ENCODE results near the gene TTC9B. TPM values are rescaled to one million over a fixed set of nuclear protein-coding genes. Genes with fewer than 3 reads are reported as not detected.

Gene TTC9B
- not detected in 2 replicates for total RNA-seq (ENCODE audit: low replicate concordance)

DNA sequence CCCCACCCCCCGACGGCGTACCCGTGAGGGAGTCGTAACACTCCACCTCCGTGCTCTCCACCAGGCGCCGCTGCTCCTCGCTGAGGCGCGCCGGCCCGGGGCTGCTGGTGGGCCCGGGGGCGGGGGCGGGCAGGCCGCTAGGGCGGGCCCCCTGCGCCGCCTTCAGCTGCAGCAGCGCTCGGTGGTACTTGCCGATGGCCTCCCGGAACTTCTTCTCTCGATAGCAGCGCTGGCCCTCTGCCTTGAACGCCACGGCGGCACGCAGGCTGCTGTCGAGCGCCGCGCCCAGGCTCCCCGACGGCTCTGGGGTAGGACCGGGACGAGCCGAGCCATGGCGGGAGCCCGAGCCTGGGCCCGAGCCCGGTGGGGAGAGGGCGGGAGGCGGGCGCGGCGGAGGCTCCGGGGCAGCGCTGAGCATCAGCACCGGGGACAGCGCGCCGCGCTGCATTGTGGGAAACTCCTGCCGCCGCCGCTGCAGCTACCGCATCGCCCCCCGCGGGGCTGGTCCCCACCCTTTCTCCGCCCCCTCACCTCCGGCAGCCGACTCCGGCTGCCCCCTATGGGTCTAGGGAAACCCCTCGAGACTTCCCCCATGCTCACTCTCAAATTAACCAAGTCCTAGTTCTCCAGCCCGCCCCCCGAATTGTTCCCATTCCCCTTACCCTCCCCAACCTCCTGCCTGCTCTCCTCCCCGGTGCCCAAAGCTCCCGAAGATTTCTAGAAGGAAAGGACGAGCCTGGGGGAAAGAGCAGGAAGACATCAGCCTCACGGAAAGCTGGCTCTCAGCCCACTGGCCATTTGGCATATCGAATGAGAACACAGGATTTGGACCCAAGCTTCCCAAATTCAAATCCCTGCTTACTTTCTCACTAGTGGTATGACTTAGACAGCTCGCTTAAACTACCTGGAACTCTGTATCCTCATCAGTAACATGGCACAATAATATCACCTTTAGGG is at the start of gene TTC9B:
TTC9B (minus strand) TSS at position 451 of the 957 bp plus-strand sequence; CDS start at position 448, 3 bp downstream.

GRCh38 chr19:40190891-40191835 is 27.0 kb downstream of the TTC9B start, which contains the start of gene MAP3K10:
Gene MAP3K10, plus strand, starts transcription at chr19:40191426. Its CDS starts 606 bp downstream, at chr19:40192032.

Other genes with a start within 250 kb of the TTC9B start
- gene PSMC4, start 247.2 kb downstream of the TTC9B start, total RNA-seq (ENCODE audit: low replicate concordance), result 75.2 and 119 TPM in 2 replicates
- gene ZNF546, start 221.3 kb downstream of the TTC9B start, total RNA-seq (ENCODE audit: low replicate concordance), result 3.1 and 3.6 TPM in 2 replicates
- 12.3 and 13.2 TPM in 2 replicates for gene ZNF780B, start 162.2 kb downstream of the TTC9B start, total RNA-seq (ENCODE audit: low replicate concordance)
- 12.3 and 16.5 TPM in 2 replicates for gene ZNF780A, start 127.4 kb downstream of the TTC9B start, total RNA-seq (ENCODE audit: low replicate concordance)
- gene MAP3K10, start 27.0 kb downstream of the TTC9B start, total RNA-seq (ENCODE audit: low replicate concordance), result 4.0 and 7.1 TPM in 2 replicates
- gene CCNP, start 8.3 kb upstream of the TTC9B start, total RNA-seq (ENCODE audit: low replicate concordance), result 0.08 and 0.12 TPM in 2 replicates
- 58.4 and 64.4 TPM in 2 replicates for gene AKT2, start 67.0 kb upstream of the TTC9B start, total RNA-seq (ENCODE audit: low replicate concordance)
- 4.6 and 6.9 TPM in 2 replicates for gene C19orf47, start 130.0 kb upstream of the TTC9B start, total RNA-seq (ENCODE audit: low replicate concordance)
- 139 and 177 TPM in 2 replicates for gene PLD3, start 130.3 kb upstream of the TTC9B start, total RNA-seq (ENCODE audit: low replicate concordance)
- gene HIPK4, start 171.8 kb upstream of the TTC9B start, total RNA-seq (ENCODE audit: low replicate concordance), result under 0.01 and 0.08 TPM in 2 replicates
- gene PRX, start 195.0 kb upstream of the TTC9B start, total RNA-seq (ENCODE audit: low replicate concordance), result 0.90 and 1.3 TPM in 2 replicates
- gene SERTAD1, start 207.6 kb upstream of the TTC9B start, total RNA-seq (ENCODE audit: low replicate concordance), result 13.0 and 21.5 TPM in 2 replicates
- gene SERTAD3, start 226.0 kb upstream of the TTC9B start, total RNA-seq (ENCODE audit: low replicate concordance), result 11.2 and 21.9 TPM in 2 replicates
- gene BLVRB, start 247.4 kb upstream of the TTC9B start, total RNA-seq (ENCODE audit: low replicate concordance), result 146 and 191 TPM in 2 replicates
- 1.2 and 7.8 TPM in 2 replicates for gene SPTBN4, start 248.6 kb upstream of the TTC9B start, total RNA-seq (ENCODE audit: low replicate concordance)

Data from smooth muscle cell of the coronary artery (primary cell).